ENCODE measurements around the gene OR2A5. TPM values are rescaled to one million over a fixed set of nuclear protein-coding genes. Genes with fewer than 3 reads are reported as not detected.
A peak's percentile ranks its signal among the peaks of the same experiment; 100 is the strongest.

OR2A5 gene
- total and polyA plus RNA-seq, 2 of the 8 experiments (the other 6 are each of a cell fraction or from before 2014, with no cell fraction given): not detected

DNA sequence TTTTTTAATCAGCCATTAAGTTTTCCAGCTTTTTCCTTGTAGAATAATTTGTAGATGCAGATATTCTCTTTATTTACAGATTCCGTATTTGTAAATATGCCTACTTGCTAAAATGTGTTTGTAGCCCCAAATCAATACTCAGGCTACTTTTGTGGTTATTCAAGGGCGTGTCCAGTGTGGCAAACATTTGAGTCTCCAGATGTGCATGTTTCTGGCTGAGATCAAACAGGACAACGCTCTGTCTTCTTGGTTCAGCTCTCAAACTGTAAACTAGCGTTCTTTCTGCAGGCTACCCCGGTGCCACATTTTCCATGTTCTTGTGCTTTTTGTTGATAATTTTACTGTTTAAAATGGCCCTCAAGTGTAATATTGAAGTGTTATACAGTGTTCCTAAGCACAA, 16.2 kb upstream of the OR2A5 start:
- Histone ChIP-seq H2BK12ac (ENCODE audit: low read depth, low read length) (no peak overlapping the region), H3K79me2 (ENCODE audit: control insufficient read depth in 1 of 2, insufficient read depth in 2 of 2, low read length in 2 of 2) (no peaks in the 10 kb centered on the region), H2BK15ac (ENCODE audit: low read length) (no peak overlapping the region), H3K56ac (replicated peaks; ENCODE audit: insufficient read length, low read depth, low read length) (no peak overlapping the region), H3K23me2 (ENCODE audit: low read depth, low read length) (no peaks in the 10 kb centered on the region), H3K27ac (ENCODE audit: low read depth, low read length) (no peak overlapping the region), H2AFZ (ENCODE audit: low read length) (peak overlapping the region; percentile 81; the same call in 1 of the 2 replicates), H3K4me1 (replicated peaks in 1 of 4; ENCODE audit: control insufficient read depth in 3 of 4, insufficient read depth in 4 of 4, low read length in 3 of 4) (no peaks in the 10 kb centered on the region), H3K36me3 (ENCODE audit: control insufficient read depth in 2 of 4, insufficient read depth in 4 of 4, low read length in 3 of 4) (no peaks in the 10 kb centered on the region), H3K23ac (ENCODE audit: insufficient read length) (no peak overlapping the region), H3K79me1 (ENCODE audit: low read depth, low read length) (no peaks in the 10 kb centered on the region), H4K20me1 (replicated peaks in 1 of 2; ENCODE audit: control insufficient read depth in 1 of 2, insufficient read depth in 2 of 2, low read length in 2 of 2) (no peaks in the 10 kb centered on the region), H4K5ac (ENCODE audit: insufficient read length, low read depth, low read length) (no peak overlapping the region), H3K9ac (replicated peaks in 1 of 4; ENCODE audit: extremely low read depth in 1 of 4, low read depth in 3 of 4, low read length in 3 of 4) (no peak overlapping the region), H3K4me2 (ENCODE audit: insufficient read depth in 1 of 2, low read depth in 2 of 2, low read length in 2 of 2) (no peak overlapping the region), H3K27me3 (replicated peaks in 1 of 4; ENCODE audit: control insufficient read depth in 3 of 4, extremely low read depth in 1 of 4, insufficient read depth in 3 of 4, low read length in 3 of 4) (no peaks in the 10 kb centered on the region), H4K8ac (ENCODE audit: extremely low read depth, insufficient read depth, low read length) (no peak overlapping the region), H3K14ac (ENCODE audit: insufficient read length) (no peak overlapping the region), H3K4me3 (ENCODE audit: extremely low read depth in 1 of 4, insufficient read depth in 2 of 4, low read depth in 3 of 4, low read length in 4 of 4) (no peak overlapping the region), H3K9me3 (ENCODE audit: insufficient read depth in 2 of 2, low read depth in 1 of 2, low read length in 1 of 2) (no peaks in the 10 kb centered on the region), H3K18ac (ENCODE audit: extremely low read depth, low read length) (no peak overlapping the region), H2BK120ac (replicated peaks; ENCODE audit: low read depth, low read length) (no peak overlapping the region), H4K91ac (replicated peaks; ENCODE audit: insufficient read length, low read length) (no peak overlapping the region), H2BK20ac (ENCODE audit: low read length) (no peak overlapping the region), H2BK5ac (ENCODE audit: low read depth, low read length) (no peak overlapping the region), H2AK5ac (ENCODE audit: low read depth, low read length) (no peak overlapping the region), H3K4ac (replicated peaks; ENCODE audit: insufficient read length, low read depth, low read length) (no peak overlapping the region)
- WGBS, 2 experiments (ENCODE audit: extremely low coverage in 1 of 2, insufficient coverage in 1 of 2, insufficient read length in 1 of 2, insufficient replicate concordance in 2 of 2, low coverage in 1 of 2, low lambda C conversion rate in 2 of 2, missing lambda C conversion rate in 1 of 2): 77% methylated on average over 5 of the region's 5 CpGs; no CpG with 5 or more reads in 1 of the 2 experiments
- TF ChIP-seq KDM4A (IDR thresholded peaks at IDR 0.05; ENCODE audit: low read depth, low read length, severe bottlenecking): no peak
- no peak for TF ChIP-seq HDAC2 (IDR thresholded peaks at IDR 0.05; ENCODE audit: borderline replicate concordance in 1 of 2, low read depth in 2 of 2, low read length in 2 of 2)
- TF ChIP-seq USF2 (IDR thresholded peaks at IDR 0.05; ENCODE audit: low read length): no peak
- no peak for TF ChIP-seq CHD2 (IDR thresholded peaks at IDR 0.05; ENCODE audit: low read length)
- no peak for TF ChIP-seq TAF7 (optimal IDR thresholded peaks at IDR 0.05; ENCODE audit: borderline replicate concordance, low read depth, low read length)
- no peak for TF ChIP-seq POU5F1 (IDR thresholded peaks at IDR 0.05; ENCODE audit: low read depth, low read length)
- TF ChIP-seq SP2 (IDR thresholded peaks at IDR 0.05; ENCODE audit: low read length): no peak
- TF ChIP-seq BACH1 (IDR thresholded peaks at IDR 0.05; ENCODE audit: low read length): no peak
- TF ChIP-seq CBX5 (IDR thresholded peaks at IDR 0.05; ENCODE audit: low read depth, low read length): no peak
- no peak for TF ChIP-seq SP4 (IDR thresholded peaks at IDR 0.05; ENCODE audit: low read length)
- CTCF ChIA-PET (ENCODE audit: partially characterized antibody): interaction anchor here (0.7 to 2.3 kb wide), 3 partner anchors 11 to 1400 kb away, joined by 3 to 7 read pairs (median 3); no protein-coding TSS in a partner anchor
- DNase-seq (ENCODE audit: low read depth in 1 of 2, low spot score in 2 of 2) (no peak), FAIRE-seq (no peak)
- POLR2A ChIA-PET (ENCODE audit: partially characterized antibody): no interaction called here

Measured in H1 (cell line).